NOMO-1 treated with dmso at 0.1 percent for 144 hours (cell line): ENCODE measurements around the gene CACNA1C.
A peak's percentile ranks its signal among the peaks of the same experiment; 100 is the strongest.

ENCODE experiments used
- DNase-seq: peaks from one replicate; lab custom pipeline; 2025; ENCODE audit not compliant: unreplicated experiment; lab: John Stamatoyannopoulos, UW

The CACNA1C gene

GRCh38 chr12:2435511-2435910, 382.7 kb downstream of the CACNA1C start:
- no peak for DNase-seq

- DNase-seq: no peak
These were observed 386.7 kb downstream of the CACNA1C start for GRCh38 chr12:2439332-2440100.

GRCh38 chr12:2443776-2444175, 391.0 kb downstream of the CACNA1C start:
- DNase-seq: no peak

- no peak for DNase-seq
These were observed 393.2 kb downstream of the CACNA1C start for GRCh38 chr12:2445968-2446367.

- DNase-seq: no peak
These were observed 395.1 kb downstream of the CACNA1C start for GRCh38 chr12:2447861-2448260.

GRCh38 chr12:2449586-2449985, 396.8 kb downstream of the CACNA1C start:
- no peak for DNase-seq

- DNase-seq: no peak
These were observed 397.8 kb downstream of the CACNA1C start for GRCh38 chr12:2450553-2450952.

- DNase-seq: no peak
These were observed 398.2 kb downstream of the CACNA1C start for GRCh38 chr12:2451025-2451424.

- no peak for DNase-seq
These were observed 398.7 kb downstream of the CACNA1C start for GRCh38 chr12:2451497-2451896.

GRCh38 chr12:2453076-2453760, 400.4 kb downstream of the CACNA1C start:
- DNase-seq: no peak

- DNase-seq: peak; percentile 67
These were observed 400.9 kb downstream of the CACNA1C start for GRCh38 chr12:2453761-2454090.

GRCh38 chr12:2454601-2455177, 401.9 kb downstream of the CACNA1C start:
- DNase-seq: no peak

- DNase-seq: no peak
These were observed 402.6 kb downstream of the CACNA1C start for GRCh38 chr12:2455410-2455809.

GRCh38 chr12:2456122-2456812, 403.5 kb downstream of the CACNA1C start:
- DNase-seq: no peak

GRCh38 chr12:2456813-2457186, 404.0 kb downstream of the CACNA1C start:
- DNase-seq: no peak

- no peak for DNase-seq
These were observed 404.6 kb downstream of the CACNA1C start for GRCh38 chr12:2457215-2457932.

GRCh38 chr12:2457933-2458414, 405.2 kb downstream of the CACNA1C start:
- DNase-seq: no peak

GRCh38 chr12:2460051-2460670, 407.4 kb downstream of the CACNA1C start:
- no peak for DNase-seq

GRCh38 chr12:2461046-2461445, 408.3 kb downstream of the CACNA1C start:
- DNase-seq: no peak

GRCh38 chr12:2461645-2462044, 408.9 kb downstream of the CACNA1C start:
- no peak for DNase-seq

- no peak for DNase-seq
These were observed 409.3 kb downstream of the CACNA1C start for GRCh38 chr12:2462087-2462486.
